HEK293 (cell line): ENCODE measurements around the gene FAM120B.
A peak's percentile ranks its signal among the peaks of the same experiment; 100 is the strongest.

Experiments
- EGR2 ChIP-seq: fragments of 450-650 bp; formaldehyde crosslinking; IDR thresholded peaks from 2 replicates; pipeline ENCODE4 v1.5.1; 2016; ENCODE audit warnings: low read depth, missing biosample characterization, missing genetic modification characterization
- KLF10 ChIP-seq: fragments of 450-650 bp; IDR thresholded peaks from 2 replicates; pipeline ENCODE4 v1.5.1; 2018; ENCODE audit warnings: missing biosample characterization, mild to moderate bottlenecking, missing genetic modification characterization
- KLF7 ChIP-seq: fragments of 450-650 bp; formaldehyde crosslinking; IDR thresholded peaks from 2 replicates; pipeline ENCODE4 v1.5.1; 2016; ENCODE audit warnings: missing biosample characterization, missing genetic modification characterization, borderline replicate concordance
- MEIS1 ChIP-seq: sonication (generic); formaldehyde crosslinking; IDR thresholded peaks from 2 replicates; pipeline ENCODE4 v1.8.1; 2022; ENCODE audit warnings: missing genetic modification reagents, mild to moderate bottlenecking, borderline replicate concordance
- OSR2 ChIP-seq: fragments of 450-650 bp; formaldehyde crosslinking; IDR thresholded peaks from 2 replicates; pipeline ENCODE4 v1.5.1; 2016; ENCODE audit warnings: missing biosample characterization, missing genetic modification characterization
- SP2 ChIP-seq: fragments of 450-650 bp; formaldehyde crosslinking; IDR thresholded peaks from 2 replicates; pipeline ENCODE4 v1.5.1; 2016; ENCODE audit warnings: missing biosample characterization, missing genetic modification characterization
- SP3 ChIP-seq: fragments of 450-650 bp; formaldehyde crosslinking; IDR thresholded peaks from 2 replicates; pipeline ENCODE4 v1.5.1; 2016; ENCODE audit warnings: missing biosample characterization, missing genetic modification characterization
- TRIM28 ChIP-seq: IDR thresholded peaks from 2 replicates; pipeline ENCODE4 v1.6.1; 2011; ENCODE audit warnings: low read length, control low read depth, borderline replicate concordance
- TSHZ1 ChIP-seq: fragments of 450-650 bp; formaldehyde crosslinking; IDR thresholded peaks from 2 replicates; pipeline ENCODE4 v1.5.1; 2016; ENCODE audit warnings: missing biosample characterization, missing genetic modification characterization, borderline replicate concordance
- ZBTB17 ChIP-seq: fragments of 450-650 bp; formaldehyde crosslinking; IDR thresholded peaks from 2 replicates; pipeline ENCODE4 v1.5.1; 2016; ENCODE audit warnings: missing biosample characterization, missing genetic modification characterization
- ZBTB21 ChIP-seq: fragments of 450-650 bp; formaldehyde crosslinking; IDR thresholded peaks from 2 replicates; pipeline ENCODE4 v1.5.1; 2017; ENCODE audit warnings: missing biosample characterization, missing genetic modification characterization
- ZNF18 ChIP-seq: fragments of 450-650 bp; formaldehyde crosslinking; IDR thresholded peaks from 2 replicates; pipeline ENCODE4 v1.5.1; 2016; ENCODE audit warnings: missing biosample characterization, missing genetic modification characterization
- ZNF23 ChIP-seq: fragments of 450-650 bp; formaldehyde crosslinking; IDR thresholded peaks from 2 replicates; pipeline ENCODE4 v1.5.1; 2016; ENCODE audit warnings: missing biosample characterization, missing genetic modification characterization, borderline replicate concordance
- ZNF366 ChIP-seq: fragments of 450-650 bp; formaldehyde crosslinking; conservative IDR thresholded peaks from 2 replicates; pipeline ENCODE4 v1.5.1; 2016; ENCODE audit warnings: missing biosample characterization, missing genetic modification characterization
- ZNF404 ChIP-seq: fragments of 450-650 bp; formaldehyde crosslinking; IDR thresholded peaks from 2 replicates; pipeline ENCODE4 v1.5.1; 2017; ENCODE audit warnings: missing biosample characterization, missing genetic modification characterization
- ZNF600 ChIP-seq: fragments of 450-650 bp; formaldehyde crosslinking; IDR thresholded peaks from 2 replicates; pipeline ENCODE4 v1.5.1; 2016; ENCODE audit warnings: missing biosample characterization, missing genetic modification characterization
- ZNF629 ChIP-seq: fragments of 450-650 bp; formaldehyde crosslinking; IDR thresholded peaks from 2 replicates; pipeline ENCODE4 v1.5.1; 2017; ENCODE audit warnings: missing biosample characterization, missing genetic modification characterization
- ZNF692 ChIP-seq: fragments of 450-650 bp; formaldehyde crosslinking; IDR thresholded peaks from 2 replicates; pipeline ENCODE4 v1.5.1; 2016; ENCODE audit warnings: missing biosample characterization, missing genetic modification characterization
- ZSCAN30 ChIP-seq: fragments of 450-650 bp; IDR thresholded peaks from 2 replicates; pipeline ENCODE4 v1.5.1; 2018; ENCODE audit warnings: missing biosample characterization, mild to moderate bottlenecking, missing genetic modification characterization, moderate library complexity
- TF ChIP-seq, protein P1 (sequence below): fragments of 450-650 bp; formaldehyde crosslinking; IDR thresholded peaks from 2 replicates; pipeline ENCODE4 v1.5.1; 2017; ENCODE audit warnings: missing biosample characterization, missing genetic modification characterization
- TF ChIP-seq, protein P2 (sequence below): fragments of 450-650 bp; formaldehyde crosslinking; IDR thresholded peaks from 2 replicates; pipeline ENCODE4 v1.5.1; 2016; ENCODE audit warnings: missing biosample characterization, missing genetic modification characterization
- TF ChIP-seq, protein P3 (sequence below): fragments of 450-650 bp; formaldehyde crosslinking; optimal IDR thresholded peaks from 2 replicates; pipeline ENCODE3; 2016; ENCODE audit warnings: missing biosample characterization, mild to moderate bottlenecking, missing genetic modification characterization
- TF ChIP-seq, protein P4 (sequence below): fragments of 450-650 bp; formaldehyde crosslinking; IDR thresholded peaks from 2 replicates; pipeline ENCODE4 v1.5.1; 2016; ENCODE audit warnings: missing biosample characterization, missing genetic modification characterization, low read depth

FAM120B gene

DNA sequence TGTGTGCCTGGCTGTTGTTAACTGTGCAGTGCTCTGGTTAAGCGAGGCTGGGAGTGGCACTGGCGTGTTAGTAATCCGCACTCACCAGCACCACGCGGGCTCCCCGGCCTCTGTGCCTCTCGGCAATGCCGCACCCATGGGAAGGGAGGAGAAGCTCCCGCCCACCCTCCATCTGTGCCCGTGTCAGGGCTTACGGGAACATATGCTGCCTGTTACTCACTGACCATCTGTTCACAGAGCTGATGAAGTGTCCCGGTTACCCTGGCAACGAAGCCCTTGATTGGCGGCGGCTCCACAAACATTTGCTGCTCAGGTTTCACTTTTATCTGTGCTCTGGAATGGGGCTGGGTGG is 131.8 kb downstream of the FAM120B start (continued):
- TF ChIP-seq KLF7 (tag by site-specific recombination) (peak; percentile 89; the same call in 1 of the 2 replicates), ZNF18 (tag by site-specific recombination) (no peak), TSHZ1 (peak; percentile 53; the same call in 1 of the 2 replicates), ZNF629 (tag by site-specific recombination) (peak; percentile 51; the same call in 1 of the 2 replicates), TRIM28 (no peak; the same call in none of the 2 replicates), KLF10 (tag by site-specific recombination) (peak; percentile 58; the same call in 1 of the 2 replicates), ZBTB17 (tag by site-specific recombination) (peak; percentile 92), ZBTB21 (tag by site-specific recombination) (no peak), ZSCAN30 (tag by site-specific recombination) (no peak), EGR2 (tag by site-specific recombination) (peak; percentile 61; the same call in 1 of the 2 replicates), ZNF692 (tag by site-specific recombination) (0 out of 2 replicates have a peak, but pooled peaks have one; percentile 13), MEIS1 (CRISPR knock-in tag) (no peak), ZNF600 (tag by site-specific recombination) (peak; percentile 88), ZNF366 (tag by site-specific recombination) (peak; percentile 50), SP2 (peak; percentile 56), ZNF23 (tag by site-specific recombination) (no peak), OSR2 (peak; percentile 59), ZNF404 (tag by site-specific recombination) (no peak), SP3 (tag by site-specific recombination) (peak; percentile 33; the same call in 1 of the 2 replicates)
- TF ChIP-seq, protein P1, sequence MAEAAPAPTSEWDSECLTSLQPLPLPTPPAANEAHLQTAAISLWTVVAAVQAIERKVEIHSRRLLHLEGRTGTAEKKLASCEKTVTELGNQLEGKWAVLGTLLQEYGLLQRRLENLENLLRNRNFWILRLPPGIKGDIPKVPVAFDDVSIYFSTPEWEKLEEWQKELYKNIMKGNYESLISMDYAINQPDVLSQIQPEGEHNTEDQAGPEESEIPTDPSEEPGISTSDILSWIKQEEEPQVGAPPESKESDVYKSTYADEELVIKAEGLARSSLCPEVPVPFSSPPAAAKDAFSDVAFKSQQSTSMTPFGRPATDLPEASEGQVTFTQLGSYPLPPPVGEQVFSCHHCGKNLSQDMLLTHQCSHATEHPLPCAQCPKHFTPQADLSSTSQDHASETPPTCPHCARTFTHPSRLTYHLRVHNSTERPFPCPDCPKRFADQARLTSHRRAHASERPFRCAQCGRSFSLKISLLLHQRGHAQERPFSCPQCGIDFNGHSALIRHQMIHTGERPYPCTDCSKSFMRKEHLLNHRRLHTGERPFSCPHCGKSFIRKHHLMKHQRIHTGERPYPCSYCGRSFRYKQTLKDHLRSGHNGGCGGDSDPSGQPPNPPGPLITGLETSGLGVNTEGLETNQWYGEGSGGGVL (tag by site-specific recombination): no peak
- TF ChIP-seq, protein P2, sequence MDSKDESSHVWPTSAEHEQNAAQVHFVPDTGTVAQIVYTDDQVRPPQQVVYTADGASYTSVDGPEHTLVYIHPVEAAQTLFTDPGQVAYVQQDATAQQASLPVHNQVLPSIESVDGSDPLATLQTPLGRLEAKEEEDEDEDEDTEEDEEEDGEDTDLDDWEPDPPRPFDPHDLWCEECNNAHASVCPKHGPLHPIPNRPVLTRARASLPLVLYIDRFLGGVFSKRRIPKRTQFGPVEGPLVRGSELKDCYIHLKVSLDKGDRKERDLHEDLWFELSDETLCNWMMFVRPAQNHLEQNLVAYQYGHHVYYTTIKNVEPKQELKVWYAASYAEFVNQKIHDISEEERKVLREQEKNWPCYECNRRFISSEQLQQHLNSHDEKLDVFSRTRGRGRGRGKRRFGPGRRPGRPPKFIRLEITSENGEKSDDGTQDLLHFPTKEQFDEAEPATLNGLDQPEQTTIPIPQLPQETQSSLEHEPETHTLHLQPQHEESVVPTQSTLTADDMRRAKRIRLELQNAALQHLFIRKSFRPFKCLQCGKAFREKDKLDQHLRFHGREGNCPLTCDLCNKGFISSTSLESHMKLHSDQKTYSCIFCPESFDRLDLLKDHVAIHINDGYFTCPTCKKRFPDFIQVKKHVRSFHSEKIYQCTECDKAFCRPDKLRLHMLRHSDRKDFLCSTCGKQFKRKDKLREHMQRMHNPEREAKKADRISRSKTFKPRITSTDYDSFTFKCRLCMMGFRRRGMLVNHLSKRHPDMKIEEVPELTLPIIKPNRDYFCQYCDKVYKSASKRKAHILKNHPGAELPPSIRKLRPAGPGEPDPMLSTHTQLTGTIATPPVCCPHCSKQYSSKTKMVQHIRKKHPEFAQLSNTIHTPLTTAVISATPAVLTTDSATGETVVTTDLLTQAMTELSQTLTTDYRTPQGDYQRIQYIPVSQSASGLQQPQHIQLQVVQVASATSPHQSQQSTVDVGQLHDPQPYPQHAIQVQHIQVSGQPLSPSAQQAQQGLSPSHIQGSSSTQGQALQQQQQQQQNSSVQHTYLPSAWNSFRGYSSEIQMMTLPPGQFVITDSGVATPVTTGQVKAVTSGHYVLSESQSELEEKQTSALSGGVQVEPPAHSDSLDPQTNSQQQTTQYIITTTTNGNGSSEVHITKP (tag by site-specific recombination): 0 out of 2 replicates have a peak, but pooled peaks have one; percentile 36
- TF ChIP-seq, protein P3, sequence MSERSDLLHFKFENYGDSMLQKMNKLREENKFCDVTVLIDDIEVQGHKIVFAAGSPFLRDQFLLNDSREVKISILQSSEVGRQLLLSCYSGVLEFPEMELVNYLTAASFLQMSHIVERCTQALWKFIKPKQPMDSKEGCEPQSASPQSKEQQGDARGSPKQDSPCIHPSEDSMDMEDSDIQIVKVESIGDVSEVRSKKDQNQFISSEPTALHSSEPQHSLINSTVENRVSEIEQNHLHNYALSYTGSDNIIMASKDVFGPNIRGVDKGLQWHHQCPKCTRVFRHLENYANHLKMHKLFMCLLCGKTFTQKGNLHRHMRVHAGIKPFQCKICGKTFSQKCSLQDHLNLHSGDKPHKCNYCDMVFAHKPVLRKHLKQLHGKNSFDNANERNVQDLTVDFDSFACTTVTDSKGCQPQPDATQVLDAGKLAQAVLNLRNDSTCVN (tag by site-specific recombination): peak; percentile 52
- TF ChIP-seq, protein P4, sequence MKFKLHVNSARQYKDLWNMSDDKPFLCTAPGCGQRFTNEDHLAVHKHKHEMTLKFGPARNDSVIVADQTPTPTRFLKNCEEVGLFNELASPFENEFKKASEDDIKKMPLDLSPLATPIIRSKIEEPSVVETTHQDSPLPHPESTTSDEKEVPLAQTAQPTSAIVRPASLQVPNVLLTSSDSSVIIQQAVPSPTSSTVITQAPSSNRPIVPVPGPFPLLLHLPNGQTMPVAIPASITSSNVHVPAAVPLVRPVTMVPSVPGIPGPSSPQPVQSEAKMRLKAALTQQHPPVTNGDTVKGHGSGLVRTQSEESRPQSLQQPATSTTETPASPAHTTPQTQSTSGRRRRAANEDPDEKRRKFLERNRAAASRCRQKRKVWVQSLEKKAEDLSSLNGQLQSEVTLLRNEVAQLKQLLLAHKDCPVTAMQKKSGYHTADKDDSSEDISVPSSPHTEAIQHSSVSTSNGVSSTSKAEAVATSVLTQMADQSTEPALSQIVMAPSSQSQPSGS: no peak
